GM19193 (cell line): ENCODE results near the gene CLPX.

ENCODE experiments used
- POLR2A ChIP-seq: IDR thresholded peaks from 4 replicates; pipeline ENCODE4 v1.6.1; 2011; ENCODE audit not compliant: insufficient read depth, insufficient read length; ENCODE audit errors: extremely low read depth

Gene CLPX

DNA sequence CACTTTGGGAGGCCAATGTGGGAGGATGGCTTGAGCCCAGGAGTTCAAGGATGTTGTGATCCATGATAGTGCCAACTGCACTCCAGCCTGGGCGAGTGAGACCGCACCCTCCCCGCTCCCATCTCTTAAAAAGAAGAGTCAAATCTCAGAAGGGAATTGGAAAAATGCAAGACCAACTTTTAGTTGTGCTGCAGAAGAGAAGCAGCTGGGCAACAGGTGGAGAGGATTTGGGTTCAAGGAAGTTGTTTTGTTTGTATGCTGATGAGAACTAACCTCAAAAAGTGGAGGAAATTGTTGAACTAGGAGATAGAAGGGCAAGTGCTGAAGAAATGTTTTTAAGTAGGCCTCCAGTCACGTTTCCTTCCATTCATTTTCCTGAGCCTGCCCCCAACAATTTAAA, 38.7 kb downstream of the CLPX start:
- no peak for TF ChIP-seq POLR2A

DNA sequence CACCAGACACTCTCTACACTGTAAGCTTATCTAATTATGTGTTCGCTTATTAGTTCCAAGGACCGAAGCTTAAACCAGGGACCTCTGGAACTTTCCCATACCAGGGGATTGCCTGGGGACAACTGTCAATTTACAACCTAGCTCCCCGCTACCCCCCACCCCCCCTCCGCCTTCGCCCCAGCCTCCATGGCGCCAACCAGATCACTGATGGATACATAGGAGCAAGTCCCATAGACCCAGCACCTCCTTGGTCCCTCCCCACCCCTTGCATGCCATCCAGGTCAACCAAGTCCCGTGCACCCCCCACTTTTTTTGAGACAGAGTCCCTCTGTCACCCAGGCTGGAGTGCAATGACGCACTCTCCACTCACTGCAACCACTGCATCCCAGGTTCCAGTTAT, 50.6 kb downstream of the CLPX start:
- TF ChIP-seq POLR2A, result no peak

DNA sequence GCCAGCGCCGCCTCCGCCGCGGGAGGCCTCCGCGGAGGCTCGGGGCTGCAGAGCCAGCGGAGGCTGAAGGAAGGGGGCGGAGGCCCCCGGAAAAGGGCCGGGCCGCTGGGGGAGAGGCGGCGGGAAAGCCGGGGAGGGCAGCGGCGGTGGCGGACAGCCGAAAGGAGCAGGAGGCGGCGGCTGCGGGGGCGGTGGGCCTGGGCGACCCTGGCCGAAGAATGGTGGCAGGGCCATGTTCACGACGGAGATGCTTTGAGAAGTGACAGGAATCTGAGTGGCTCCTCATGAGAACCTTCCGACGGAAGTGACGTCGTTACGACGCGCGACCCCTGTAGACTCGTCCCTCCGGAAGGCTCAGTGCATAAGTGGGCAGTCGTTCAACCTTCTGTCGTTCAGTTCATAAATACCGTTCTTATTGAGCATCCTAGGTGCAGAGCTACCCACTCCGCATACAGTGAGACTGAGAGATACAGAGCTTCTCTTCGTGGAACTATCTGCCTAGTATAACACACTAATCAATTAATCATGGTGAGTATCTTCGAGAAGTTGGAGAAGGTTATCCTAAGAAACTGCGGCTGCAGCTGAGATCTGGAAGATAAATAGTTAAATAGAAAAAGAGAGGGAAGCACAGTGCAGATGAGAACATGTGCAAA, 51.5 kb downstream of the CLPX start, which contains the start of gene PDCD7:
Gene PDCD7 (minus strand): TSS at position 261 of the 653 bp plus-strand sequence. CDS start 27 bp downstream, at position 234.
- peak; percentile 94 for TF ChIP-seq POLR2A

DNA sequence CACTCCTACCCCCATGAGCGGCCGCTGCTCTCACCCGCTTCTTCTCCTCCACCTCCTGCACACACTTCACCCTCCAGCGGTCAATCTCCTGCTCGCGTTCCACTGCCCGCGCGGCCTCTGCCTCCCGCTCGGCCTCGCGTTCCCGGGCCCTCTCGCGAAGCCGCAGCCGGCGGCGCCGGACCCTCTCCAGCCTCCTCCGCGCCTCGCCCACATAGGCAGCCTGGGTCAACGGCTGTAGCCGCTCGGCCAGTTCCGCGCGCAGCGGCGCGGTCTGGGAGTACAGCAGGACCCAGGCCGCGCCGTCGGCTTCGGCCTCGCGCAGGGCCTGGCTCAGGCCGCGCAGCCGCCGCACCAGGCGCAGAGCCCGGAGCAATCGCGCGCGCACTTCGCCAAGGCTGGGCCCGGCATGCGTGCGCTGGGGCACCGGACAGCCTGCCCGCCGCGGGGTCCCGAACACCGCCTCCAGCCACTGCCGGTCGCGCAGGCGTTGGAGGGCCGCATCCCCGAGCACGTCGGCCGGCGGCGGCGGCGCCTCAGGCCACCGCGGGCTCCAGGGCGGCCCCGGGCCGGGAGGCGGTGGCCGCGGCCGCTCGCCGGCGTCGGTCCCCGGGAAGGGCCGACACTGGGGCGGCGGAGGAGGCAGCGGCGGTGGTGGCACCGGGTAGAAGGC, 52.1 kb downstream of the CLPX start:
- peak; percentile 27 for TF ChIP-seq POLR2A

DNA sequence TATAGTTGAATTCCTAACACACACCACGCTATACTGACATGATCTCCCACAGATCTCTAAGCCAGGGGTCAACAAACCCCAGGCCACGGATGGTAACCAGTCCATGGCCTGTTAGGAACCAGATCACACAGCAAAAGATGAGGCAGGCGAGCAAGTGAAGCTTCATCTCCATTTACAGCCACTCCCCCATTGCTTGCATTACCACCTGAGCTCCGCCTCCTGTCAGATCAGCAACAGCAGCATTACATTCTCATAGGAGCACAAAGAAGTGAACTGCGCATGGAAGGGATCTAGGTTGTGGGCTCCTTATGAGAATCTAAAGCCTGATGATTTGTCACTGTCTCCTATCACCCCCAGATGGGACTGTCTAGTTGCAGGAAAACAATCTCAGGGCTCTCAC, 54.2 kb downstream of the CLPX start:
- TF ChIP-seq POLR2A, result no peak

DNA sequence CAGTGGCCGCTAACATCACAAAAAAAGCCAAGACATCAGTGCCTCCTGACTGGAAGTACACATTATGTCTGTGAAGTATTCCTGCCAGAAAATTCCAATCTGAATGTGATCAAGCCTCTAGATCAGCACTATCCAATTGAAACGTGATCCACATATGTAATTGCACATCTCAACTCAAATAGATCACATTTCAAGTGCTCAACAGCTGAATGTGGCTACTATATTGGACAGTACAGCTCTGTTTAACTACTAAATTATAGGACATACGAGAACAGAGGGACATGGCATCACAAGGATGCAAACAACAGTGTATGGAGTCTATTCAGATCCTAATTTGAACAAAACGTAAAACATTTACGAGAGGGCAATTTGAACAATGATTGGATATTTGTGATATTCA, 69.6 kb downstream of the CLPX start:
- no peak for TF ChIP-seq POLR2A

DNA sequence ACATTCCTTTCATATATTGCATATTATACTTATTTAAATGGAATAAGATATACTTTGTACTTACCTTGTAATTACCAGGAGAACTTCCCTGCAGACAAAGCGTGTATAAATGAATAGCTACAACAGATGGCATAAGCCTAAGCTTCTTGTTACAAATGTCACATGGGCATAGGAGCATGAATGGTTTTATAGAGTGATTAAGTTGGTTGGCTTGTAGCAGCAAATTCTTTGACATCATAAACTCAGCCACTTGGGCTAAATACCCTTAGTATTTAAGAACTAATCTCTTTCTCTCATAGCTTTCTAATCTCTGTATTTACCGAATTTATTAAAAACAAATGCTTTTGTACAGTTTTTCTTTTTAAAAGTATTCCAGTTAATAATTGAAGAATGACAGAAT, 70.1 kb downstream of the CLPX start, which contains the start of gene UBAP1L:
Gene UBAP1L (minus strand): TSS at position 115 of the 400 bp plus-strand sequence. CDS start 8,985 bp downstream, outside the sequence.
- TF ChIP-seq POLR2A, result no peak

DNA sequence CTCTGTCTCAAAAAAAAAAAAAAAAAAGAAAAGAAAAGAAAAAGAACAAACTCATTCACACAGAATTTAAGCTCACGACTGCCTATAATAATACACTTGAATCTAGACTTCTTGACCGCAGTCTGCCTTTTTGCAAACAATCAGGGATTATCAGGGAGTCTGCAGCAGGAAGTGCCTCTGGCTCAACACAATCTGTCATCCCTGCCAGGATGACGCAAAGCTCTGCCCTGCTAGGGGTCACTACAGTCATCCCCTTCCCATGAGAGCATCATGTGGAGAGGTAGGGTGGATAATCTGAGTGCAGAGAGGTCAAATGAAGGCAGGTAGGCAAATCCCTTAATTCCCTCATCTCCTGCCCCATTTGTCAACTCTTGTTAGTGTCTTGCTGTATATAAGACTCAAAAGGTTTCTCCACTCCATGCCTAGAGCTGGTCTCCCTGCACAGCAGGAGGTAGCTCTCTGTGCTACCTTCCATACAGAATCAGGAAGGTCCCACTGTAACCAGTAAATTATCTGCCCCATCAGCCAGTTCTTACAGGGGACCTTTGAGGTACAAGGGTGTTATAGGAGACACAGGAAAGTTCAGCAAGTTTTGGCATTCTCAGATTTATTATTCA, 74.4 kb downstream of the CLPX start:
- no peak for TF ChIP-seq POLR2A

DNA sequence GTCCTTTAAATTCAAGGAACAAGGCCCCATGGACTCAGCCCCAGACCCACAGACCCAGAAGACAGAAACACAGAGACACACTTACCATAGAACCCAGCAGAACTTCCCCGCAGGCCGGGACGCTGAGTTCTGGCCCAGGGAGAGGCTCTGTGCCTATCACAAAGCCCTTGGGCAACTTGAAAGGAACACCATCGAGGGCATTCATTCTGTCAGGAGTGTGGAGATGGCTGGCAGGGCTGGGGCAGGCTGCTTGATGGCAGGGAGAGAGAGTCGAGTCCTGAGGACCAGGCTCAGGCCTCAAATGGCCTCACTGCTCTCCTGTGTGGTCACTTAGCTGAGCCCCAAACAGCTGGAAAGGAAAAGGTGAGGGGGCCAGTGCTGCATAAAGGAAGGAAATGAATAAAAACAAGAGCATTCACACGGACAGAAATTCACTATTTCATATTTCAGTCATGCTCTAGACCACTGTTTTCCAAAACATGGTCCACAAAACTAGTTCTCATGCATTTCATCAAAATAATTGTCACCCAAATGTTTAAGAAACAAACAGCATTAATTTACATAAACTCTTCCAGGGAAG, 79.0 kb downstream of the CLPX start:
- no peak for TF ChIP-seq POLR2A

DNA sequence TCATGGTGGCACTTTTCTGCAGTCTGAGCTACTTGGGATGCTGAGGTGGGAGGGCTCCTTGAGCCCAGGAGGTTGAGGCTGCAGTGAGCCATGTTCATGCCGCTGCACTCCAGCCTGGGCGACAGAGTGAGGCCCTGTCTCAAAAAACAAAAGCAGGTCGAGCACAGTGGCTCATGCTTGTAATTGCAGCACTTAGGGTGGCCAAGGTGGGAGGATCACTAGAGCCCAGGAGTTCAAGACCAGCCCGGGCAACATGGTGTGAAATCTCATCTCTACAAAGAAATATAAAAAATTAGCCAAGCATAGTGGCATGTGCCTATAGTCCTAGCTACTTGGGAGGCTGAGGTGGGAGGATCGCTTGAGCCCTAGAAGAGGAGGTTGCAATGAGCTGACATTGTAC, 80.1 kb downstream of the CLPX start:
- TF ChIP-seq POLR2A, result no peak

DNA sequence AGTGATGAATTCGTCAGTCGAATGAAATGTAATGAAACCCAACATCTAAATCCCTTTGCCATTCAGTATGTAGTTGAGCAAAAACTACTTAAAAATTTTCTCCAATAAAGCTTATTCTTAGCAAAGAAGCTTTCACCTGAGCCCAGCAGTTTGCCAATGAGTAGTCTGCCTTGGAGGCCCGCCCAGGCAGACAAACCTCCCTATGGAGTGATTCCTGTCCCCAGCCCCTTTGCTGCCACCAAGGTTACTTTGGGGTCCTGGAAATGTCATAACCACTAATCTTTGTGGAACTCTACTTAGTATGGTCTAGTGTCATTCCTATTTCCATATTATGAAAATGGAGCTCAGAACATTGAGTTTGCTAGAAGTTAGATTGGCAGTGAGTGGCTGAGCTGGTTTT, 82.2 kb downstream of the CLPX start:
- no peak for TF ChIP-seq POLR2A

DNA sequence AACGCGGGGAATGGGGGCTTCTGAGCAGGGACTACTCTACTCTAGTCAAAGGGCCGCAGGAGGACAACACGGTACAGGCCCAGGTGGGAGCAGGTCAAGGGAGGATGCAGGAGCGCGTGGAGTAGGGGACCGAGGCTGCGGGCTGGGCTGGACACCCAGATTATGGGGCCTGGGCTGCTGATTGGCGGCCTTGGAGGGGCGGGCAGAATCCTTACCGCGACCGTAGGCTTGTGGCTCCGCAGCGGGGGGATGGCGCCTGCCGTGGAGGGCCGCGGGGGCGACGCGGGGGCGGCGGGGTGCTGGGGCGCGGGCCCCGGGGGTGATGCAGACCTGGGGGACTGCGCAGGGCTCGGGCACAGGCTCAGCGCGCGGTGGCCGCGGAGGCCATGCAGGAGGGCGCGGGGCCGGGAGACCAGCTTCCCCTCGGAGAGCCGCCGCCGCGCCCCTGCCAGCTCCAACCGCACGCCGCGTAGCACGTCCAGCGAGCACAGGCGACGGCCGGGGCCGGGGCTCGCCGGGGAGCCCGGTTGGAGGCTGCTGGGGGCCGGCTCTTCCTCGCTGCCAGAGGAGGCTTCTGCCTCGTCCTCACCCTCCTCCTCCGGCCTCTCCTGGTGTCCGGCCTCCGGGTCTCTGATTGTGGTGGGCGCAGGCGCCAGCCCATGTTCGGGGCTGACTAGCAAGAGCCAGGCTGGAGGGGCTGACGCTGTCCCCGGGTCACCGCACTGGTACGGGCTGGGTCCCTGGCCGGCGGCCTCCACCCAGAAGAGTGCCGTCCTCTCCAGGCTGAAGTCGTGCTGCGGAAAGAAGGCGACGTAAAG, 83.0 kb downstream of the CLPX start:
- TF ChIP-seq POLR2A, result no peak

DNA sequence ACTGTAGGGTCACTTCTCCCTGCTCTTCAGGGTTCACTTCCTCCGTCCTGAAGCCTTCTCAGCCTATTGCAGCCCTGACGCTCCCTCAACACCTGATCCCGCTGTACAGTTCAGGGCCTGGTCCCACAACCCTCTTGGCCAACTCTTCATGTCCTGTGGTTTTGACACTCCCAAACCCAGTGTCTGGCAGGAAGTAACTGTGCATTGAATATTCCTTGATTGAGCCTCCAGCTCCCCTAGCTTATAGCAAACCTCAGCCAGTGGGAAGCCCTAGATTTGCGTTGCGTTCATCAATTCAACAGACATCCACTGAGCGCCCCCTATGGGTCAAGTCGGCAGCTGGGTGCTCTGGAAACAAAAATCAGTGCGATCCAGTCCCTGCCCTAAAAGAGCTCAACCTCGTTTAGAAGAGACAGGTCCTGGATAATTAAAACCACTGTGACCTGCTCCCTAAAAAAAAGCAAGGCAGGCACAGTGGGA, 83.7 kb downstream of the CLPX start:
- TF ChIP-seq POLR2A, result no peak

DNA sequence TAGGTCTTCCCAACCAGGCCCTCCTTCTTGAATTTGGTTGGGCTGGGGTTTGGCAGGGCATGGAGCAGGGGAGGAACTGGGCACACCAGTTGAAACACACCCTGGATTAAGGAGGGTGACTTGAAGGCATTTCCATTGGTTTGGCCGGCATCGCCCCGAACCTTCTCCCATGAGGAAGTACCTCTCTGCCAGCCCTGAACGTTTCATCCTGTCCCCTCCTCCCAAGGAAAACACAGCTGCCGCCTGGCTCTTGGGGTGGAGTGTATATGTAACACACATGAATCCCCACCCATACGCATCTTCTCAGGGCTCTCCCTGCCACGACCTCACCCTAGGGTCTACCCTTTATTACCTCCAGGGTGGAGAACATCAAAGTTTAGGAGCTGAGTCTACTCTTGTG, 84.7 kb downstream of the CLPX start:
- no peak for TF ChIP-seq POLR2A

DNA sequence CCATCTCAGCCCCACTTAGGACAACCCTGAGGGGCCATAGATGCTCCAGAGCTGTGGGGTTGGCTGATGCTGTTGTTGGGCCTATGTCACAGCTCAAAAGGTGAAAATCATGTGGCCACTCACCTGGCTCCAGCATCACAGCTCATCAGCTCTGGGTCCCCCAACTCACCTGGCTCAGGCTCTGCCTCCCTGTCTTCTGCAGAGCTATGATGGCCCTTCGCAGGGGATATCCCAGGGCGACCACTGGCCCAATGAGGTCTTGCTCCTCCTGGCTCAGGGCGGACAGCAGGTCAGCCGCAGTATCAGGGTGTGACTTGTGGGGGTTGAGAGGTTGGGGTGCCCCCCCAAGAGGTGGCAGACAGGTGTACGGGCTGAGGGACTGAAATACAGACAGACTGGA, 85.8 kb downstream of the CLPX start:
- TF ChIP-seq POLR2A, result no peak
